Stimulated activated CD4-positive, alpha-beta T cell treated with anti-CD3 and anti-CD28 coated beads, Interleukin-4, amount 100 ng/mL, for 1 hour (primary cell): Measurements from ENCODE around the gene TRIM7.

Experiments used
- DNase-seq: peaks from one replicate; pipeline ENCODE4 v3.0.0-alpha.2; 2020

TRIM7 gene

DNA sequence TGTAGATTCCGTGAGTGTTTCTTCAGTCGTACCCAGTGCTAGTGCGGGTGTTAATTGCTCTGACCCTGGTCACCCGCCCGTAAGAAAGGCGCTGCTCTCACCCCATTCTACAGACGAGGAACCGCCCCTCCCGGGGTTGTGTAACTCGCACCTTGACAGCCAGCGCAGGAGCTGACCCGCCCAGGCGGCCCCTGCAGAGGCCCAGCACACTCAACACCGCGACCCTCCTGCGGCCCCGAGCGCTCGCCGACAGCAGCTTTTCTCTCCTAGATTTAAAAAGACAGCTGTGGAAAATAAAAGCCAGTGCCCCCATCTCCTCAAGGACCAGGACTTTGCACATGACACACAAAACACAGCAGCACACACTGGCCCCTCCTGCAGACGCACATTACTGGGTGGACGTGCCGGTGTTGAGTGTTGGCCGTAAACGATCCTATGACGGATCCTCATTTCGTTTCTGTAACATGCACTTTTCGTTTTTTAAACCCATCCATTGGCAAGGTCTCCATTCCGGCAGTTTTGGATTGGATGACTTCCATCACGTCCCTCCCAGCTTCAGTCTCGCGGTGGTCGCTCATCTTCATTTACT lies 34.7 kb downstream of the TRIM7 start:
- DNase-seq = no peak

DNA sequence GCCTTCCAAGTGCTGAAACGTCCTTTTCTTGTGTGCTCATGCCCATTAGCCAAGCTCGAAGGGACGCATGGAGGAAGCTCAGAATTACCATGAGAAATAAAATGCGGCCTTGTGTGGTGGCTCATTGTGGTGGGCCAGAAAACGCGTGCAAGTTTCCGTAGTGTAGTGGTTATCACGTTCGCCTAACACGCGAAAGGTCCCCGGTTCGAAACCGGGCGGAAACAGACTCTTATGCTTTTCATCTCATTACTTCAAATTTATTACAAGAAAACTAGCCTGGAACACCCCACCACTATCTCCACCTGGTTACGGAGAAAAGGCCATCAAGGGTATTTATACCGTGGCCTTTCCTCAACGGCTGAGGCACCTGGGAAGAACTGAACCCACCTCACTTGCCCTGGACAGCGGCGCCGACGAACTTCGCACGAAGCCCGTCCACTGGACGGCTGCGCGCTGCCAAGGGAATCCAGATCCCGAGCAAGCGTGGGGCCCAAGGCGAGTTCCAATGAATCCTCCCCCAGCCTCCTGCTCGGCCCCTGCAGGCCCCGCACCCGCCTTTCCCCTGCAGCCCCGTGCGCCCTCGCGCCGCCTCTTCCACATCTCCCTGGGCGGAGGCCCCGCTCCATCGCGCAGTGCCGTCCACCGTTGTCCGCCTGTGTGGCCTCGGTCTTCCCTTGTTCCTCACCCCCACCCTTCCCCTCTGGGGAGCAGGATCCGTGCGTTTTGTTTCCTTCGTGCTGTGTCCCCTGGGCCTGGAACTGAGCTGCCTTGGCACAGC lies 35.3 kb downstream of the TRIM7 start:
- peak; percentile 79 for DNase-seq

DNA sequence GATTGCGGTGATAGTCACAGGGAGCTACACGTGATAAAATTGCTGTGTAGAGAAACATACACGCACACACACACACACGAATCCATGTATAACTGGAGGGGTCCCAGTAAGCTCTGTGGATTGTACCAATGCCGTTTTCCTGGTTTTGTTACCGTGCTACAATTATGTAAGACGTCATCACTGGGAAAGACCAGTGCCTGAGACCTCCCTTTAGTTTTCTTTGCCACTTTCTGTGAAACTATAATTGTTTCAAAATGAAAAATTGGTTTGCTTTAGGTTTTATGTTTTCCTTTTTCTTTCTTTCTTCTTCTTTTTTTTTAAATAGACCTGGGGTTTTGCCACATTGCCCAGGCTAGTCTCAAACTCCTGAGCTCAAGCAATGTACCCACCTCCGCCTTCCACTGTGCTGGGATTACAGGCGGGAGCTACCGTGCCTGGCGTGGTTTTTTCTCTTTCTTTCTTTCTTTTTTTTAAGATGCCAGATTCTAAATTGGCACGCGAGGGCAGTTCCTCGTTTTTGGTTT lies 36.3 kb downstream of the TRIM7 start:
- DNase-seq = no peak

DNA sequence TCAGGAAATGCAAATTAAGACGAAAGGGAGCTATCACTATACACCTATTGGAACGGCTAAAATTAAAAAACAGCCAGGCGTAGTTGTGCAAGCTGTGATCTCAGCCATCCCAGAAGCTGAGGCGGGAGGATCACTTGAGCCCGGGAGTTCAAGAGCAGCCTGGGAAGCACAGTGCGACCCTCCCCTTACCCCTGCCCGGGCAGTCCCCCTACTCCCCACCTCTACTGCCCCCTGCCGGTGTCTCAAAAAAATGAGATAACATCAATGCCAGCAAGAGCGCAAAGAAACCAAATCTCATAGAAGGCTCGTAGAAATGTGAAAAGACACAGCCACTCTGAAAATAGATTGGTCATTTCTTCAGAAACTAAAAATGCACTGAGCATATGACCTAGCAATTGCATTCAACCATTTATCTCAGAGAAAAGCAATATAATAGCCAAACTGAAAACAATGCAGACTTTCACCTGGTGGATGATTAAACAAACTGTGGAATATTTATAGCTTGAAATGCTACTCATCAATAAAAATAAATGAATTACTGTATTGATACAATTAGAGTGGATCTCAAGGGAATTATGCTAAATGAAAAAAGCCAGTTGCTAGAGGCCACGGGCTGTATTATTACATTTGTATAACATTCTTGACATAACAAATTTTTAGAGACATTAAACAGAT lies 37.0 kb downstream of the TRIM7 start:
- no peak for DNase-seq

DNA sequence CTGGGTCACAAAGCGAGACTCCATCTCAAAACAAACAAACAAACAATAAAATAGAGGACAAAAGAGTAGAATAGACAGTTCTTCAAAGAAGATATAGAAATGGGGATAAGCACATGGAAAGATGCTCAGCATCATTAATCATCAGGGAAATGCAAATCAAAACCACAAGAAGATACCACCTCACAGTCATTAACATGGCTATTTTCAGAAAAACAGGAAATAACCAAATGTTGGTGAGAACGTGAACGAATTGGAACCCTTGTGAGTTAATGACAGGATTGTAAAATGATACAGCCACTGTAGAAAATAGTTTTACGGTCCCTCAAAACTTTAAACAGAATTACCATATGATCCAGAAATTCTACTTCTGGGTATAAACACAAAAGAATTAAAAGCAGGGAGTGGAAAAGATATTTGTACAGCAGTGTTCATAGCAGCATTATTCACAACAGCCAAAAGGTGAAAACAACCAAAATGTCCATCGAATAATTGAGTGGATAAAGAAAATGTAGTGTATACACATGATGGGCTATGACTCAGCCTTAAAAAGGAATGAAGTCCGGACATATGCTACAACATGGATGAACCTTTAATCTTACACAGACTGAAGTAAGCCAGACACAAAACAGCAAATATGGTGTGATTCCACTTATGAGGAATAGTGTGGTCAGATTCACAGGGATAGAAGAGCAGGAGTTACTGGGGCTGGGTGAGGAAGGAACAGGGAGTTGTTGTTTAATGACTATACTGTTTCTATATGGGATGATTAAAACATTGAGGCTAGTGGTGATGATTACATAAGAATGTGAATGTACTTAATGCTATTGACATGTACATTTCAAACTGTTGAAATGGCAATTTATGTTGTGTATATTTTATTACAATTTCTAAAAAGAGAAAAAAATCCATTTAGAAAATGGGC lies 37.9 kb downstream of the TRIM7 start:
- no peak for DNase-seq

DNA sequence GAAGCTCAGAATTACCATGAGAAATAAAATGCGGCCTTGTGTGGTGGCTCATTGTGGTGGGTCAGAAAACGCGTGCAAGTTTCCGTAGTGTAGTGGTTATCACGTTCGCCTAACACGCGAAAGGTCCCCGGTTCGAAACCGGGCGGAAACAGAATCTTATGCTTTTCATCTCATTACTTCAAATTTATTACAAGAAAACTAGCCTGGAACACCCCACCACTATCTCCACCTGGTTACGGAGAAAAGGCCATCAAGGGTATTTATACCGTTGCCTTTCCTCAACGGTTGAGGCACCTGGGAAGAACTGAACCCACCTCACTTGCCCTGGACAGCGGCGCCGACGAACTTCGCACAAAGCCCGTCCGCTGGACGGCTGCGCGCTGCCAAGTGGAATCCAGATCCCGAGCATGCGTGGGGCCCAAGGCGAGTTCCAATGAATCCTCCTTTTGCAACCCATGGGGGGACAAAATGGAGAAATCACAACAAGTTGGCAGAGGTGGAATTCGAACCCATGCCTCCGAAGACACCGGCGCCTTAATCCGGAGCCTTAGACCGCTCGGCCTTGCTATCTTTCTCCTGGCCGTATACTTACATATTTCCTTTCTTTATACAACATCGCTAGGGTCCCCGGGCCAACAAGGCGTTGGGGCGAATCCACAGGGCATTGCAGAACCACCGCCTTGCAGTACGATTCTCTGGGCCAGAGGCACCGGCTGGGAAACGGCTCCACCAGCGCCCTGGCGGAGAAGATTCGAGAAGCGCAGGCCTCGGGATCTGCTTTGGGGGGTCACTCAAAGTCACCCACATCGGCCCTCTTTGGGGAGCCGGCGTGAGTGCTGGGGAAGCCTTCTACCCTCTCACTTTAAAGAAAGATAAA lies 40.7 kb downstream of the TRIM7 start:
- peak; percentile 56 for DNase-seq

DNA sequence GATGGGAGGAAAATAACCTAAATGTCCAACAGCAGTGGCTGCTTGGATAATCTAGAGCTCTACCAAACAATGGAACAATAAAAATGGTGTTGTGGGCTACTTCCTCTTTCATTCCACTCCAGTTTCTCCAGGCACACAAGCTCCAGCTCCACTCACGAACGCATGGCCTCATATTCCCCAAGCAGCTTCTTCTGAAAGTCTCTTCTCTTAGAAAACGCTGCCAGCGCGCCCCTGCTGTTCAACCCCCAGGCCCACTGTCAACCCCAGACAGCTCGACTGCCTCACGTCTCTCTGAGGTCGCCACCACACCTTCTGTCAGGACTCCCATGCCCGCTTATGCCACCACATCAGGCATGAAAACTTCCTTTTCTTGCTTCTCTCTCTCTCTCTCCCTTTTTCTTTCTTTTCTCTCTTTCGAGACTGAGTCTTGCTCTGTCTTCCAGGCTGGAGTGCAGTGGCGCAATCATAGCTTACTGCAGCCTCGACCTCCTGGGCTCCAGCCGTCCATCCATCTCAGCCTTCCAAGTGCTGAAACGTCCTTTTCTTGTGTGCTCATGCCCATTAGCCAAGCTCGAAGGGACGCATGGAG lies 41.4 kb downstream of the TRIM7 start:
- no peak for DNase-seq

DNA sequence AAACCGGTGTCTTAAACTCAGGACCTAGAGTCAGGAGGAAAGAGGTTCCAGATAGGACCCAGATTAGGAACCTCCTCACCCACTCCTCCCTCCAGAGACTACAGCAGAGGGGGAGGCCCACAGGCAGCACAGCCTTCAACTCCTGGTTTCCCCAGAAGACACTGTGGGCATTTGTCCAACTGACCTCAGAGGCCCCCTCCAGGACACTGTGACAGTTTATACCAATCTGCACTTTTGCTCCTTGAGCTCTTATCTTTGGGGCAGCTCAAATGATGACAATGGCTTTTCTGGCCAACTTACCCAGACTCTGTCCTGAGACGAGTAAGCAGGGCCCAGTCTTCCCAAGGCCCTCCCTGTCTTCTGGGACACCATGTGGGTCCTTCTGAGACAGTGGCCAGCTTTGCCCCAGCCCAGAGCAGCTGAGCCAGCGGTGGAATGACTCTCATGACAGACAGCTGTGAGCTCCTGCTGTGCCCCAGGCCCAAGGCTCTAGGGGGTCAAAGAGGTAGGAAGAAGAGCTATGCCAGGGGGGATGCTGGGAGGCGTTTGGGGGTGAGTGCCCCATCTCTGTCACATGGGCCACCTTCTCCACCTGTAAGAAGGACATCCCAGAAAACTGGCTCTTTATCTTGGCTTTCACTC lies 43.3 kb downstream of the TRIM7 start:
- DNase-seq = no peak

DNA sequence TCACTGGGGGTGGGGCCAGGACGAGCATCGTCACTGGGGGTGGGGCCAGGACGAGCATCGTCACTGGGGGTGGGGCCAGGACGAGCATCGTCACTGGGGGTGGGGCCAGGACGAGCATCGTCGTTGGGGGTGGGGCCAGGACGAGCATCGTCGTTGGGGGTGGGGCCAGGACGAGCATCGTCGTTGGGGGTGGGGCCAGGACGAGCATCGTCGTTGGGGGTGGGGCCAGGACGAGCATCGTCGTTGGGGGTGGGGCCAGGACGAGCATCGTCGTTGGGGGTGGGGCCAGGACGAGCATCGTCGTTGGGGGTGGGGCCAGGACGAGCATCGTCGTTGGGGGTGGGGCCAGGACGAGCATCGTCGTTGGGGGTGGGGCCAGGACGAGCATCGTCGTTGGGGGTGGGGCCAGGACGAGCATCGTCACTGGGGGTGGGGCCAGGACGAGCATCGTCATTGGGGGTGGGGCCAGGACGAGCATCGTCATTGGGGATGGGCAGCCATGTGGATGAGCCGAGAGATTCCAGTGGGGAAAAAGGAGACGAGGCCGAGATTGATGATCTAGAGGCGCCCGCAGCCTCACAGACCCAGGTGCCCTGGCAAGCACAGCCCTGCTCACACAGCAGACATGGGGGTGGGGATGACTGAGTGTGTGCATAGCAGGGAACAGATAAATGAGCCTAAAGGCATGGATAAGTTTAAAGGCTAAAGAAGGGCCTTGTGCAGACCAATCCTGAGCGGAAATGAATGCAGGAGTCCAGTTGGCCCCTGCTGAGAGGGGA lies 44.1 kb downstream of the TRIM7 start:
- peak; percentile 50 for DNase-seq

DNA sequence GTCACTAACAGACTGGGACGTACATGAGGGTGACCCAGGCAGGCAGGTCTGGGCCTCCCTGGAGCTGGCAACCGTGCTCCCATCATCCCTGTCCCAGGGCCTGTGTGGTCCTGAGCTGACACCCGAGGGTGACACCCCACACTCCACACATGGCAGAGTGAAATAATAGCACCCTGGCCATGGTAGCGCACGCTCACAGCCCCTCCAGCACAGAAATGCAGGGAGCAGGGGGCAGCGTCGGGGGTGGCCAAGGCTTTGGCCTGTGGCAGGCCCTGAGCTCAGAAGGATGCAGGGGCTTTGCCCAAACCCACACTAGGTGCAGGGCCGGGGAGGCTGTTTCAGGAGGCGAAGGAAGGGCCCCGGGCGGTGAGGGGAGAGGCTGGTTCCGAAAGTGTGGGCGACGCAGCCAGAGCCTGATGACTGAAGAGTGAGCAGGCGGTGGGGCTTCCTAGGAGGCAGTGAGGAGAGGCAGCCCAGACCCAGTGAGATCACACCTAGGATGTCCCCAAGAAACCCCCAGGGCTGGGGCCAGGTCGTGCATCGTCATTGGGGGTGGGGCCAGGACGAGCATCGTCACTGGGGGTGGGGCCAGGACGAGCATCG lies 44.7 kb downstream of the TRIM7 start:
- peak; percentile 83 for DNase-seq

DNA sequence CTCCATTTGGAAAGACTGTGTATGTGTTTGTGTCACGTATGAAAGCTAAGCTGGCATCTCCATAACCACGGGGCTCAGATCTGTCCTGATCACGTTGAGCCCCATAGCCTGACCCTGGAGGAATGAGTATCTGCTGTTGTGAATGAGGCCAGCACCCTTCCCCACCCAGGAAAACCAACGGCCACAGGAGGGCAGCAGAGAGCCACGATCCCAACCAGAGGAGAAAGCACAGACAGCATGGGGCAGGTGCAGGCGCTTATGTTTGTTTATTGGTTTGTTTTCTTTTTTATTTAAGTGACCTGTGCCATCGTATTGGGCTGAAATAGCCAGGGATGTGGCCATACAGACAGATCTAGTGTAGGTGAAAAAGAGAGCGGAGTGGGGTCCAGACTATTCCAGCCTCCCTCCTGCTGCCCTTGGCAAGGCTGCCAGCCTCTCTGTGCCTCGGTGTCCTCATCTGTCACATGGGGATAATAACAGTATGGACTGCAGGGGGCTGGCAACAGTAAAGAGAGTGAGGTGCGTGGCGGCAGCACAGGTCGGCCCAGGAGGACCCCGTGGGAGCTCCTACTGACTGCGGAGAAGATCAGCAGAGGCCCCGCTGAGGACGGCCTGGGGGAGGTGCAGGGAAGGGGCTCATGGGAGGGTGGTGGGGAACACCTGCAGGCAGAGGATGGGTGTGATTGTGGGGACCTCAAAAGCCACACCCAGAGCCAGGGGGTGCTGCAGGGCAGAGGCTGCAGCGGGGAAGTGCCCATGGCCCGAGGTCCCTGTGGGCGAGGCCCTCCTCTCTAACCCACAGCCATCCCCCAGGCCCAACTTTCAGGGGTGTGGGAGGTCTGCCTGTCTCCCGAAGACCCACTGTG lies 45.5 kb downstream of the TRIM7 start:
- peak; percentile 95 for DNase-seq

DNA sequence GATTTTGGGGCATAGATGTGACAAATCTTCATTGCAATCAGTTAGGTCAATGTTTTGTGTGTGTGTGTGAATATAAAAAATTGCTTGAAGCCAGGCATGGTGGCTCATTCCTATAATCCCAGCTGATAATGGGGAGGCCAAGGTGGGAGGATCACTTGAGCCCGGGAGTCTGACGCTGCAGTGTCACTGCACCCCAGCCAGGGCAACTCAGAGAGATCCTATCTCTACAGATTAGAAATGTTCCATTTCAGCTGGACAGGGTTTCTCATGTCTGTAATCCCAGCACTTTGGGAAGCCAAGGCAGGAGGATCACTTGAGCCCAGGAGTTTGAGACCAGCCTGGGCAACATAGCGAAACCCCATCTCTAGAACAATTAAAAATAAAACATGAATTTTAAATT lies 46.1 kb downstream of the TRIM7 start:
- no peak for DNase-seq

DNA sequence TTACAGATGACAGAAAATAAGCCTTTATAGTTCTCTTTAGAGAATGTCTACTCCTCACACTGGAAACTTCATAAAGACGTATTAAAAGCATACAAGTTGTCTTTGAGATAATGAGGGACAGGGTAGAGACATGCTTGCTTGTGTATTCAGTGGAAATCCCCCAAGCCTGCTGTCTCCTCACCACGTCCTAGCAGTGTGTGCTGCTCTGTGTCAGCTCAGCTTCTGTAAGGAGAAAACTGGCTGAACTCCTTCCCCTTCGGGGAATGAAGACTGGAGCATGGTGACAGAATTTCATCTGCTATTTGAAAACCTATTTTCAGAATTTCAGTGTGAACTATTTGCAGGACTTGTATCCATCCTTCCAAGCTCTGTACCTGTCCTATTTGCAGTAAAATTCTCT lies 48.2 kb downstream of the TRIM7 start:
- DNase-seq = no peak

DNA sequence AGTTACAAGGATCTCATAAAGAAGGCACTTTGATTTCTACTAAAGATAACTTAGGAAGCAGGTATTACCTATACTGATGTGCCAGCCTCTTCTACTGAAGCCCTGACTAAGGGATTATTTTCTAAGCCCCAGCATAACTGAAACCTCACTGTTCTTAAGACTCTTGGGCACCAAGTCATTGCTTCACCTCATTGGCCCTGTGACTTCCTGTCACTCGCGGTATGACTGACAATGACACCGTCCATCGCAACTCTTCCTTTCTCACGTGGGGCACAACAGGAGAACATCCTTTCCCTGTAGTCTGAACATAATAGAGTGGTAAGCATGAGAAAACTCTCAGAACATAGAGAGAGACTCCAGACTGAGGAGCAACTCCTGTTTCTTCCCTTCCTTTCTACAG lies 51.2 kb downstream of the TRIM7 start:
- DNase-seq = no peak

DNA sequence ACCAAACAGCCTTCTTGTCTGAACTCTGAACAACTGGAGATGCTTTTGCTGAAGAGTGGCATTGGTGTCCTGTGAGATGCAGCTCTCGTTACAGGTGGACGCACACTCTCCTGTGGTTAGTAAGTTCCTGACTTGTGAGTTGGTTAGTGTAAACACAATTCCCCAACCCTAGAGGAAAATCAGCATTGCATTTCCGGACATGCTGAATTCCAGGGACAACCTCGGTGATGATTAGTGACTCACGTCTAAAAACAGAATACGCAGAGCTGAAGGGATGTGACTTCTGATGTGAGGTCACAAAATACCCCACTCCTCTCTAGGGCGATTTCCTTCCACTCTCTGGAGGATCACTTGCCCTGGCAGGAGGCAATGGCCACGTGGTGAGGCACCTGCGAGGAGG lies 52.6 kb downstream of the TRIM7 start:
- DNase-seq = no peak

DNA sequence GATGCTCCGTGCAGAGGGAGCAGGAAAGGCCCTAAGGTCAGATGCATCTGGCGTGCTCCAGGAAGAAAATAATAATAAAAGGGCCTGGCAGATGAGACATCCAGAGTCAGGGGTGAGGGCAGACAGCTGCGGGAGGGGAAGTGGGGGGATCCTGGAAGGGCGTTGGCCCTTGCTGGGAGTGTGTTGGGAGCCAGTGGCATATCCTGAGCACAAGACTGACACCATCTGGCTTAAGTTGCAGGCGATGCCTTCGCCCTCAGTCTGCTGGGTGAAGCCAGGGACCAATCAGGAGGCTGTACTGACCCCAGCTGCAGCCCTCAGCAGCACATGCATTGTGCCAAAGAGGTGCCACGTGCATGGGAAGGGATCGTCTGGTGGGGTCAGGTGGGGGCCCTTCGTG lies 53.9 kb downstream of the TRIM7 start:
- no peak for DNase-seq

DNA sequence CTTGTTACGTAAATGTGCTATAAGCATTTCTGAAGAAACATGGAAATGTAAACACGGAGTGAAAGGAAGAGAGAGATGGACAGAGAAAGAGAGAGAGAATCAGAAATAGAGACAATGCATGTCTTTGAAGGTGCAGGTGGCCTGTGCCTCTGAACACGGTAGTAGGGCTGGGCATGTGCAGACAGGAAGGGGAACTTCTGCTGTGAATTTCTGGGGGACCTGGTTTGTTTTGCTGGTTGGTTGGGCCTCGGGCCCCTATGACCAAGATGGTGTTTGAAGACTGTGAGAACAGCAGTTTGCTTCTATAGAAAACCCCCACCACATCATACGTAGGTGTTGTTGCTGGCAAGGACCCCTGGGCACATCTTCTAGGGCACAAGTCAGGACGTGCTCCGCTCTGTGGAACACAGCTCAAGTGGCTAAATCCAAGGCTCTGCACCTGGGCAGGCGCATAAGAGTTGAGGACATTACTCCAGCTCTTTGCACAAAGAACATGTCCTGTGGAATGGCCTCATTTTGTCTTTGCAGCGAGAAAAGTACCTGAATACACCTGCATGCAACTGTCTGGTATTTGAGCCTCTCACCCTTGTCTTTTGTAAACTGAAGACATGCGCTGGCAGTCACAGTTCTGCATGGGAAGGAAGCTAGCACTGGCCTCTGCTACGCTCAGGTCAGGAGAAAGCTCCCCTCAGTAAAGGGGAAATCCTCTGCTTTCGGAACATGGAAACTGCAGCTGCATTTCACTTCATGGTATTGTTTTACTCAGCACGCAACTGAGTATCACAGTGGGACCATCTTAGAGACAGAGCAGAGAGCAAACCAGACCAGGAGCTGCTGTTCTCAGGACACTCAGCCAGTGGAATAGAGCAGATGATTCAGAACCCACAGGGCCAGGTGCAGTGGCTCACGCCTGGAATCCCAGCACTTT lies 54.9 kb downstream of the TRIM7 start:
- DNase-seq = no peak

DNA sequence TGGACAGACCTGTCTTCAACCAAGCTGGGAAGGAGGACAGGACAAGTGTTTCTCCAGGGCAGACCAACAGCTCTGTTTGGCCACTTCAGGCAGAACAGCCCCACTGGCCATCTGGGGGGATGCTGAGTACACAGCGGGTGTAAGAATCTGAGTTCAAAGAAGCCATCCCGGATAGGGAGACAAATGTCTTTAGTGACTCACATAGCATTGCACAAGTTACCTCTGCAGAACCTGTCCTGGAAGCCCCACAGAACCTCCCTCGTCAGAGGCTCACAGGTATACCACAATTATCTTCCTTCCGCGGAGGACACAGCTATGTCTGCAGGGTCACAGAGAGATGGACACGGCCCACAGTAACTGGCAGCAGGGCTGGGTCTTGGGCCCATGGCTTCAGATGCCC lies 55.6 kb downstream of the TRIM7 start:
- no peak for DNase-seq
